GM12872 (cell line): ENCODE data around the gene PLEKHA7.

Source experiments
- CTCF ChIP-seq: IDR thresholded peaks from 3 replicates; pipeline ENCODE4 v1.5.1; 2011; ENCODE audit warnings: low read depth, mild to moderate bottlenecking, low read length, moderate library complexity; ENCODE audit not compliant: insufficient read depth

PLEKHA7 gene

GRCh38 chr11:17014321-17014832 is at the start of gene PLEKHA7:
PLEKHA7 (minus strand) TSS chr11:17014414; CDS start chr11:17014401, 13 bp downstream.
- TF ChIP-seq CTCF: no peak

GRCh38 chr11:17063171-17064002 is 49.2 kb upstream of the PLEKHA7 start:
- peak; percentile 86 for TF ChIP-seq CTCF

GRCh38 chr11:17046690-17047089 is 32.5 kb upstream of the PLEKHA7 start:
- TF ChIP-seq CTCF: no peak

GRCh38 chr11:17036666-17037658 is 22.7 kb upstream of the PLEKHA7 start:
- 0 out of 3 replicates have a peak, but pooled peaks have one; percentile 26 for TF ChIP-seq CTCF

GRCh38 chr11:17026487-17027082 is 12.4 kb upstream of the PLEKHA7 start:
- TF ChIP-seq CTCF: no peak

GRCh38 chr11:17024924-17025323 is 10.7 kb upstream of the PLEKHA7 start:
- no peak for TF ChIP-seq CTCF
